GM23338 (cell line): Measurements from ENCODE around the gene EXOC6B. TPM values are rescaled to one million over a fixed set of nuclear protein-coding genes. Genes with fewer than 3 reads are reported as not detected.

Experiments
- ATAC-seq: fragments of 200-7000 bp; cut with Tn5 transposase; 3 replicates; pipeline ENCODE4 v1.9.1; 2020
- DNase-seq: peaks from one replicate; pipeline ENCODE4 v3.0.0-alpha.2; 2015; ENCODE audit warnings: low spot score
- H2AFZ ChIP-seq: fragments of 200-600 bp; sonication (generic); 2 replicates; pipeline ENCODE4 v1.8.0; 2016; ENCODE audit warnings: antibody characterized with exemption, mild to moderate bottlenecking, moderate library complexity
- H3F3A ChIP-seq: fragments of 200-600 bp; sonication (generic); replicated peaks from 2 replicates; pipeline ENCODE4 v1.8.0; 2017; ENCODE audit warnings: antibody characterized with exemption, mixed run types, low read depth
- H3K27ac ChIP-seq: fragments of 200-600 bp; sonication (generic); 2 replicates; pipeline ENCODE4 v1.6.1; 2016; ENCODE audit warnings: low read depth
- H3K27me3 ChIP-seq: fragments of 200-600 bp; sonication (generic); 2 replicates; pipeline ENCODE4 v1.8.0; 2016; ENCODE audit warnings: mild to moderate bottlenecking, mixed run types, moderate library complexity; ENCODE audit not compliant: insufficient read depth
- H3K36me3 ChIP-seq: fragments of 200-600 bp; sonication (generic); 2 replicates; pipeline ENCODE4 v1.8.0; 2016; ENCODE audit warnings: mild to moderate bottlenecking; ENCODE audit not compliant: insufficient read depth
- H3K4me1 ChIP-seq: fragments of 200-600 bp; sonication (generic); 2 replicates; pipeline ENCODE4 v1.8.0; 2016; ENCODE audit warnings: mild to moderate bottlenecking, moderate library complexity; ENCODE audit not compliant: insufficient read depth
- H3K4me2 ChIP-seq: fragments of 200-600 bp; sonication (generic); 2 replicates; pipeline ENCODE4 v1.7.1; 2017; ENCODE audit warnings: mixed run types
- H3K4me3 ChIP-seq: fragments of 200-600 bp; sonication (generic); 2 replicates; pipeline ENCODE4 v1.6.1; 2016; ENCODE audit warnings: mixed run types
- H3K79me2 ChIP-seq: fragments of 200-600 bp; sonication (generic); replicated peaks from 2 replicates; pipeline ENCODE4 v1.8.0; 2017; ENCODE audit warnings: mild to moderate bottlenecking; ENCODE audit not compliant: insufficient read depth
- H3K9me2 ChIP-seq: fragments of 200-600 bp; sonication (generic); 2 replicates; pipeline ENCODE4 v1.8.0; 2017; ENCODE audit not compliant: insufficient read depth
- H4K20me1 ChIP-seq: fragments of 200-600 bp; sonication (generic); replicated peaks from 2 replicates; pipeline ENCODE4 v1.8.0; 2017; ENCODE audit warnings: mild to moderate bottlenecking; ENCODE audit not compliant: insufficient read depth
- H3K27ac Mint-ChIP-seq: 2 replicates; pipeline ENCODE4 v1.8.0; 2020; ENCODE audit warnings: inconsistent platforms, mild to moderate bottlenecking, moderate library complexity, mixed read lengths
- H3K27me3 Mint-ChIP-seq: 3 replicates; pipeline ENCODE4 v1.8.0; 2022; ENCODE audit warnings: low read depth, mild to moderate bottlenecking, moderate library complexity, mixed read lengths, inconsistent platforms; ENCODE audit not compliant: insufficient read depth, poor library complexity
- H3K36me3 Mint-ChIP-seq: 3 replicates; pipeline ENCODE4 v1.8.0; 2021; ENCODE audit warnings: low read depth, mild to moderate bottlenecking, inconsistent platforms, moderate library complexity, mixed read lengths
- H3K4me1 Mint-ChIP-seq: 3 replicates; pipeline ENCODE4 v1.8.0; 2020; ENCODE audit warnings: mild to moderate bottlenecking, inconsistent platforms, mixed read lengths
- H3K4me3 Mint-ChIP-seq: 3 replicates; pipeline ENCODE4 v1.8.0; 2021; ENCODE audit warnings: moderate library complexity, mild to moderate bottlenecking, inconsistent platforms, mixed read lengths
- H3K9me3 Mint-ChIP-seq: 3 replicates; pipeline ENCODE4 v1.8.0; 2020; ENCODE audit warnings: moderate library complexity, mild to moderate bottlenecking, inconsistent platforms, mixed read lengths
- EZH2 ChIP-seq: fragments of 200-600 bp; sonication (generic); IDR thresholded peaks from one replicate; pipeline ENCODE4 v1.8.0; 2017; ENCODE audit warnings: antibody characterized with exemption, mild to moderate bottlenecking, low read depth; ENCODE audit not compliant: unreplicated experiment
- POLR2AphosphoS5 ChIP-seq: IDR thresholded peaks from 2 replicates; pipeline ENCODE4 v1.6.1; 2016; ENCODE audit warnings: antibody characterized with exemption, low read depth
- ZNF462 ChIP-seq: fragments of 250-450 bp; sonication (Bioruptor Pico); IDR thresholded peaks from 2 replicates; pipeline ENCODE4 v1.5.0; 2020; ENCODE audit warnings: mild to moderate bottlenecking, moderate library complexity
- polyA plus RNA-seq: library from polyadenylated mRNA; unstranded; fragments of >200 nt; fragmentation: Nextera tagmentation; extraction: Ambion mirVana; gene quantifications from 2 replicates; pipeline ENCODE4 v1.2.1, GENCODE V29; 2016
- total RNA-seq: library from RNA; depleted of rRNA; stranded (reverse); fragments of >200 nt; shearing (Covaris generic); gene quantifications from 2 replicates; pipeline ENCODE4 v1.2.3, GENCODE V29; 2014
- TF ChIP-seq, protein P1 (sequence below), 2 experiments: fragments of 200-600 bp in 1 of 2; sonication (generic) in 1 of 2; conservative IDR thresholded peaks; 2 replicates each; pipeline versions ENCODE4 v1.5.1 to v1.6.1; 2016 to 2017; ENCODE audit warnings: antibody characterized with exemption in 2 of 2, low read depth in 2 of 2, mild to moderate bottlenecking in 2 of 2, moderate library complexity in 1 of 2

Gene EXOC6B
- total and polyA plus RNA-seq, 2 experiments from 2014 or later, result 7.2 to 45.9 TPM

- TF ChIP-seq ZNF462 (CRISPR knock-in tag), result no peak
- TF ChIP-seq, protein P1, sequence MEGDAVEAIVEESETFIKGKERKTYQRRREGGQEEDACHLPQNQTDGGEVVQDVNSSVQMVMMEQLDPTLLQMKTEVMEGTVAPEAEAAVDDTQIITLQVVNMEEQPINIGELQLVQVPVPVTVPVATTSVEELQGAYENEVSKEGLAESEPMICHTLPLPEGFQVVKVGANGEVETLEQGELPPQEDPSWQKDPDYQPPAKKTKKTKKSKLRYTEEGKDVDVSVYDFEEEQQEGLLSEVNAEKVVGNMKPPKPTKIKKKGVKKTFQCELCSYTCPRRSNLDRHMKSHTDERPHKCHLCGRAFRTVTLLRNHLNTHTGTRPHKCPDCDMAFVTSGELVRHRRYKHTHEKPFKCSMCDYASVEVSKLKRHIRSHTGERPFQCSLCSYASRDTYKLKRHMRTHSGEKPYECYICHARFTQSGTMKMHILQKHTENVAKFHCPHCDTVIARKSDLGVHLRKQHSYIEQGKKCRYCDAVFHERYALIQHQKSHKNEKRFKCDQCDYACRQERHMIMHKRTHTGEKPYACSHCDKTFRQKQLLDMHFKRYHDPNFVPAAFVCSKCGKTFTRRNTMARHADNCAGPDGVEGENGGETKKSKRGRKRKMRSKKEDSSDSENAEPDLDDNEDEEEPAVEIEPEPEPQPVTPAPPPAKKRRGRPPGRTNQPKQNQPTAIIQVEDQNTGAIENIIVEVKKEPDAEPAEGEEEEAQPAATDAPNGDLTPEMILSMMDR (conservative IDR thresholded peaks at IDR 0.05; ENCODE audit: low read depth in 2 of 2), result no peak
Observed at GRCh38 chr2:72134408-72134996, 691.3 kb downstream of the EXOC6B start (continued).

GRCh38 chr2:72133721-72134407, 692.0 kb downstream of the EXOC6B start:
- no peaks in the 10 kb centered on the region for H3K36me3 ChIP-seq
- H3K9me2 ChIP-seq, result no peaks in the 10 kb centered on the region
- no peak overlapping the region for H3K4me3 ChIP-seq
- ATAC-seq, result no peak
- H3K27me3 Mint-ChIP-seq, result peaks cover 21% of the 10 kb centered on the region
- peaks cover 5% of the 10 kb centered on the region; the same call in 1 of the 2 replicates for H3K27me3 ChIP-seq
- H3F3A ChIP-seq, result no peaks in the 10 kb centered on the region
- H3K4me3 Mint-ChIP-seq, result no peak overlapping the region
- no peak overlapping the region for H3K4me2 ChIP-seq
- no peaks in the 10 kb centered on the region for H3K79me2 ChIP-seq
- DNase-seq, result no peak
- no peak overlapping the region for H3K27ac Mint-ChIP-seq
- TF ChIP-seq POLR2AphosphoS5 (no peak), EZH2 (no peak)
- H3K36me3 Mint-ChIP-seq, result no peaks in the 10 kb centered on the region
- H2AFZ ChIP-seq, result no peak overlapping the region
- peaks cover 7% of the 10 kb centered on the region; the same call in 1 of the 2 replicates for H3K4me1 ChIP-seq
- H3K4me1 Mint-ChIP-seq, result peaks cover 25% of the 10 kb centered on the region
- no peaks in the 10 kb centered on the region for H3K9me3 Mint-ChIP-seq
- no peaks in the 10 kb centered on the region for H4K20me1 ChIP-seq
- no peak overlapping the region for H3K27ac ChIP-seq
